Fibroblast of lung (primary cell): ENCODE measurements around the gene ATP5PB.

Experiments
- EZH2 ChIP-seq: IDR thresholded peaks from 2 replicates; pipeline ENCODE4 v1.5.1; 2012; ENCODE audit warnings: low read length, control low read depth, mild to moderate bottlenecking; ENCODE audit errors: missing control alignments
- TF ChIP-seq, protein P1 (sequence below), 2 donors: IDR thresholded peaks in 1 of 2; conservative IDR thresholded peaks in 1 of 2; 1 replicate in 1 of 2; 2 replicates in 1 of 2; pipeline ENCODE4 v1.5.1; 2011 to 2012; ENCODE audit warnings: low read length in 2 of 2, control low read depth in 1 of 2, inconsistent platforms in 1 of 2, low read depth in 1 of 2, mild to moderate bottlenecking in 1 of 2

DNA sequence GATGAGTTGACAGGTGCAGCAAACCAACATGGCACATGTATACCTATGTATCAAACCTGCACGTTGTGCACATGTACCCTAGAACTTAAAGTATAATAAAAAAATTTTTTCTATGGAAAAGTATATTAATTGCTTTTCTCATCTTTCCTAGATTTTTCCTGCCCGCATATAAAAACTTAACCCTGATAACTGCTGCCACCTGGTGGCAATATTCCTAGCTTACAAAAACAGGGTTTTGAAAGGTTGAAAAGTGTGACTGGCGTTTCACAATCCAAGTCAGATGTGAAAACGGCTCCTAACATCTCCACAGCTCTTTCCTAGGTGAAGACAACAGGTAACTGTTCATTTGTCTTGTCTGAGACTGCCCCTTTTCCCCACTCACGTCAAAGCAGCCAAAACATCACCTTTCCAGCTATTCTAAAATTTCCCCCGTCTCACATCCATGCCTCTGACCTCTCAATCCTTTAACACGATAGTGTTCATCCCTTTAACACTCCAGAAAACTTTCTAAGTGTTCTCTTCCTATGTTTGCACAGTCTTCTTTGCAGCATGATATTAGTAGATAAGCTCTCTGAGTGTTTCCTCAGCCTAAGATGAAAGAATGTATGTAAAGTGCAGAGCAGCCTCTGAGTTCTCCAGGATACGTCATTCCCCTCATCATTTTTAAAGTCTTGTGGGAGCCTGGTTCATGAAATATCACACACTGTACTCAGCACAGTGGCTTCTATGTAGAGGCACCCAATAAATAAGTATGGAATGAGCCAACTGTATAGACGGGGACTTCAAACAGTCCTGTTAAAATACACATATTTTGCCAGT lies 49.3 kb upstream of the ATP5PB start:
- TF ChIP-seq, protein P1, sequence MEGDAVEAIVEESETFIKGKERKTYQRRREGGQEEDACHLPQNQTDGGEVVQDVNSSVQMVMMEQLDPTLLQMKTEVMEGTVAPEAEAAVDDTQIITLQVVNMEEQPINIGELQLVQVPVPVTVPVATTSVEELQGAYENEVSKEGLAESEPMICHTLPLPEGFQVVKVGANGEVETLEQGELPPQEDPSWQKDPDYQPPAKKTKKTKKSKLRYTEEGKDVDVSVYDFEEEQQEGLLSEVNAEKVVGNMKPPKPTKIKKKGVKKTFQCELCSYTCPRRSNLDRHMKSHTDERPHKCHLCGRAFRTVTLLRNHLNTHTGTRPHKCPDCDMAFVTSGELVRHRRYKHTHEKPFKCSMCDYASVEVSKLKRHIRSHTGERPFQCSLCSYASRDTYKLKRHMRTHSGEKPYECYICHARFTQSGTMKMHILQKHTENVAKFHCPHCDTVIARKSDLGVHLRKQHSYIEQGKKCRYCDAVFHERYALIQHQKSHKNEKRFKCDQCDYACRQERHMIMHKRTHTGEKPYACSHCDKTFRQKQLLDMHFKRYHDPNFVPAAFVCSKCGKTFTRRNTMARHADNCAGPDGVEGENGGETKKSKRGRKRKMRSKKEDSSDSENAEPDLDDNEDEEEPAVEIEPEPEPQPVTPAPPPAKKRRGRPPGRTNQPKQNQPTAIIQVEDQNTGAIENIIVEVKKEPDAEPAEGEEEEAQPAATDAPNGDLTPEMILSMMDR (conservative IDR thresholded peaks at IDR 0.05 in 1 of 2, IDR thresholded peaks at IDR 0.05 in 1 of 2; ENCODE audit: low read depth in 1 of 2, low read length in 2 of 2): peak; percentile 61 to 65
- no peak for TF ChIP-seq EZH2
